Astrocyte (in vitro differentiated cells and primary cell): ENCODE results near the gene KEAP1. TPM values are rescaled to one million over a fixed set of nuclear protein-coding genes. Genes with fewer than 3 reads are reported as not detected.

ENCODE experiments used
- DNase-seq: peaks from one replicate; pipeline ENCODE4 v3.0.0-alpha.2; 2010; ENCODE audit warnings: low read depth
- FAIRE-seq: peaks from 2 replicates; lab custom pipeline; 2011; peaks lifted over from hg19 to GRCh38; lab: Jason Lieb, UNC
- H2AFZ ChIP-seq: 2 replicates; pipeline ENCODE4 v1.6.0; 2012; ENCODE audit warnings: low read depth, low read length, inconsistent platforms
- H3K27ac ChIP-seq: 2 replicates; pipeline ENCODE4 v1.5.1; 2011; ENCODE audit warnings: low read depth, low read length, inconsistent platforms
- H3K27me3 ChIP-seq: 2 replicates; pipeline ENCODE4 v1.6.0; 2011; ENCODE audit warnings: low read length, inconsistent platforms; ENCODE audit not compliant: insufficient read depth
- H3K36me3 ChIP-seq: 2 replicates; pipeline ENCODE4 v1.5.1; 2011; ENCODE audit warnings: low read length, inconsistent platforms; ENCODE audit not compliant: insufficient read depth
- H3K4me1 ChIP-seq: 2 replicates; pipeline ENCODE4 v1.5.1; 2011; ENCODE audit warnings: low read length, inconsistent platforms; ENCODE audit not compliant: insufficient read depth
- H3K4me2 ChIP-seq: 2 replicates; pipeline ENCODE4 v1.6.0; 2012; ENCODE audit warnings: low read length, inconsistent platforms
- H3K4me3 ChIP-seq: 2 replicates; pipeline ENCODE4 v1.5.1; 2011; ENCODE audit warnings: low read depth, mild to moderate bottlenecking, low read length, inconsistent platforms; ENCODE audit not compliant: insufficient read depth
- H3K79me2 ChIP-seq: 2 replicates; pipeline ENCODE4 v1.6.0; 2012; ENCODE audit warnings: mild to moderate bottlenecking, low read length, inconsistent platforms; ENCODE audit not compliant: insufficient read depth
- H3K9ac ChIP-seq: 2 replicates; pipeline ENCODE4 v1.6.0; 2012; ENCODE audit warnings: mild to moderate bottlenecking, low read length, inconsistent platforms
- H3K9me3 ChIP-seq: 2 replicates; pipeline ENCODE4 v1.5.1; 2012; ENCODE audit warnings: low read depth, mild to moderate bottlenecking, low read length, inconsistent platforms; ENCODE audit not compliant: insufficient read depth
- H4K20me1 ChIP-seq: 2 replicates; pipeline ENCODE4 v1.6.0; 2012; ENCODE audit warnings: low read length, inconsistent platforms; ENCODE audit not compliant: insufficient read depth
- H3K27ac Mint-ChIP-seq: one replicate; pipeline ENCODE4 v1.8.0; 2021; ENCODE audit warnings: mild to moderate bottlenecking, mixed read lengths; ENCODE audit not compliant: unreplicated experiment
- H3K27me3 Mint-ChIP-seq: one replicate; pipeline ENCODE4 v1.8.0; 2021; ENCODE audit warnings: low read depth, mixed read lengths; ENCODE audit not compliant: unreplicated experiment
- H3K36me3 Mint-ChIP-seq: one replicate; pipeline ENCODE4 v1.8.0; 2021; ENCODE audit warnings: low read depth, mixed read lengths; ENCODE audit not compliant: unreplicated experiment
- H3K4me1 Mint-ChIP-seq: one replicate; pipeline ENCODE4 v1.8.0; 2021; ENCODE audit warnings: low read depth, mixed read lengths; ENCODE audit not compliant: unreplicated experiment
- H3K4me3 Mint-ChIP-seq: one replicate; pipeline ENCODE4 v1.8.0; 2021; ENCODE audit warnings: mild to moderate bottlenecking, moderate library complexity, mixed read lengths; ENCODE audit not compliant: unreplicated experiment
- H3K9me3 Mint-ChIP-seq: one replicate; pipeline ENCODE4 v1.8.0; 2021; ENCODE audit warnings: mild to moderate bottlenecking, mixed read lengths; ENCODE audit not compliant: unreplicated experiment
- EZH2 ChIP-seq: IDR thresholded peaks from 2 replicates; pipeline ENCODE4 v1.6.1; 2012; ENCODE audit warnings: mild to moderate bottlenecking, low read length, inconsistent platforms; ENCODE audit not compliant: insufficient read depth
- microRNA-seq: library from miRNA; unstranded; fragments of <30 nt; microRNA quantifications from one replicate; pipeline ENCODE4 v1.2.0, GENCODE V29; 2020
- total RNA-seq: library from RNA; stranded (reverse); gene quantifications from 2 replicates; pipeline ENCODE4 v1.2.1, GENCODE V29; 2021
- TF ChIP-seq, protein P1 (sequence below): IDR thresholded peaks from 2 replicates; pipeline ENCODE4 v1.5.1; 2011; ENCODE audit warnings: low read depth, mild to moderate bottlenecking, inconsistent platforms, low read length, moderate library complexity; ENCODE audit not compliant: insufficient read depth

Gene KEAP1
- total RNA-seq, 1 donor from 2014 or later, result 43.6 TPM

DNA sequence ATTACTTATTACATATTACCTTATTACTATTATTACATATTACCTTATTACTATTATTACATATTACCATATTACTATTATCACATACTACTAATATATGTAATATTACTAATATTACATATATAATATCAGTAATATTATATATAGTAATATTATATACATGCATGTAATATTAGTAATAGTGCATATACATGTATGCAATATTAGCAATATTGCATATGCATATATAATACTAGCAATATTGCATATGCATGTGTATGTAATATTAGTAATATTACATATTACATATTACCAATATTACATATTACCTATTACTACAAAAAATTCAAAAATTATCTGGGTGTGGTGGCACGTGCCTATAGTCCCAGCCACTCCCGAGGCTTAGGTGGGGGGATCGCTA lies 60.5 kb downstream of the KEAP1 start:
- peaks cover 8% of the 10 kb centered on the region for H3K27me3 Mint-ChIP-seq
- H2AFZ ChIP-seq, result no peak overlapping the region
- no peaks in the 10 kb centered on the region for H3K4me1 Mint-ChIP-seq
- no peak overlapping the region for H3K27ac Mint-ChIP-seq
- no peak overlapping the region for H3K4me3 Mint-ChIP-seq
- no peak overlapping the region for H3K9ac ChIP-seq
- no peaks in the 10 kb centered on the region for H3K27me3 ChIP-seq
- DNase-seq, result no peak
- FAIRE-seq, result no peak
- no peak overlapping the region for H3K4me3 ChIP-seq
- no peak overlapping the region for H3K4me2 ChIP-seq
- no peaks in the 10 kb centered on the region for H3K4me1 ChIP-seq
- no peak for TF ChIP-seq EZH2
- TF ChIP-seq, protein P1, sequence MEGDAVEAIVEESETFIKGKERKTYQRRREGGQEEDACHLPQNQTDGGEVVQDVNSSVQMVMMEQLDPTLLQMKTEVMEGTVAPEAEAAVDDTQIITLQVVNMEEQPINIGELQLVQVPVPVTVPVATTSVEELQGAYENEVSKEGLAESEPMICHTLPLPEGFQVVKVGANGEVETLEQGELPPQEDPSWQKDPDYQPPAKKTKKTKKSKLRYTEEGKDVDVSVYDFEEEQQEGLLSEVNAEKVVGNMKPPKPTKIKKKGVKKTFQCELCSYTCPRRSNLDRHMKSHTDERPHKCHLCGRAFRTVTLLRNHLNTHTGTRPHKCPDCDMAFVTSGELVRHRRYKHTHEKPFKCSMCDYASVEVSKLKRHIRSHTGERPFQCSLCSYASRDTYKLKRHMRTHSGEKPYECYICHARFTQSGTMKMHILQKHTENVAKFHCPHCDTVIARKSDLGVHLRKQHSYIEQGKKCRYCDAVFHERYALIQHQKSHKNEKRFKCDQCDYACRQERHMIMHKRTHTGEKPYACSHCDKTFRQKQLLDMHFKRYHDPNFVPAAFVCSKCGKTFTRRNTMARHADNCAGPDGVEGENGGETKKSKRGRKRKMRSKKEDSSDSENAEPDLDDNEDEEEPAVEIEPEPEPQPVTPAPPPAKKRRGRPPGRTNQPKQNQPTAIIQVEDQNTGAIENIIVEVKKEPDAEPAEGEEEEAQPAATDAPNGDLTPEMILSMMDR, result no peak
- H3K79me2 ChIP-seq, result no peaks in the 10 kb centered on the region
- no peaks in the 10 kb centered on the region for H3K9me3 Mint-ChIP-seq
- H3K27ac ChIP-seq, result no peak overlapping the region
- no peaks in the 10 kb centered on the region for H4K20me1 ChIP-seq
- no peaks in the 10 kb centered on the region for H3K36me3 ChIP-seq
- H3K9me3 ChIP-seq, result no peaks in the 10 kb centered on the region
- H3K36me3 Mint-ChIP-seq, result peaks cover 1% of the 10 kb centered on the region

GRCh38 chr19:10439588-10439987 lies 63.6 kb downstream of the KEAP1 start:
- Histone ChIP-seq H3K4me2 (no peak overlapping the region), H4K20me1 (no peaks in the 10 kb centered on the region), H3K9me3 (no peaks in the 10 kb centered on the region), H3K4me1 (no peaks in the 10 kb centered on the region), H3K27me3 (no peaks in the 10 kb centered on the region), H3K9ac (no peak overlapping the region), H3K4me3 (no peak overlapping the region), H2AFZ (no peak overlapping the region), H3K36me3 (no peaks in the 10 kb centered on the region), H3K79me2 (no peaks in the 10 kb centered on the region), H3K27ac (no peak overlapping the region)
- TF ChIP-seq, protein P1, result no peak
- Mint-ChIP-seq H3K27ac (no peak overlapping the region), H3K4me1 (no peaks in the 10 kb centered on the region), H3K9me3 (no peaks in the 10 kb centered on the region), H3K4me3 (no peak overlapping the region), H3K36me3 (no peaks in the 10 kb centered on the region), H3K27me3 (peaks cover 3% of the 10 kb centered on the region)
- DNase-seq, result no peak
- no peak for FAIRE-seq

Small RNA genes within 50 kb of the gene (microRNA-seq; reads per million reads assigned to microRNA genes)
- not detected for gene MIR1238

Other genes starting within 250 kb of the KEAP1 start
- 9.3 and 11.0 TPM in 2 replicates for gene ICAM1, start 232.2 kb downstream of the KEAP1 start, total RNA-seq
- 0.20 TPM in 1 of 2 replicates, not detected in the other for gene ICAM4, start 216.4 kb downstream of the KEAP1 start, total RNA-seq
- 0.07 and 0.31 TPM in 2 replicates for gene ICAM5, start 213.4 kb downstream of the KEAP1 start, total RNA-seq
- gene ZGLP1, start 193.5 kb downstream of the KEAP1 start, total RNA-seq, result 2.5 and 3.4 TPM in 2 replicates
- gene FDX2, start 187.3 kb downstream of the KEAP1 start, total RNA-seq, result 18.6 and 24.4 TPM in 2 replicates
- gene RAVER1, start 169.8 kb downstream of the KEAP1 start, total RNA-seq, result 27.5 and 29.6 TPM in 2 replicates
- 10.9 and 12.4 TPM in 2 replicates for gene ICAM3, start 163.7 kb downstream of the KEAP1 start, total RNA-seq
- gene TYK2, start 122.8 kb downstream of the KEAP1 start, total RNA-seq, result 76.5 and 82.7 TPM in 2 replicates
- 240 TPM in 2 replicates for gene CDC37, start 99.8 kb downstream of the KEAP1 start, total RNA-seq
- 3.2 and 3.8 TPM in 2 replicates for gene PDE4A, start 82.8 kb downstream of the KEAP1 start, total RNA-seq
- 1.00 and 1.1 TPM in 2 replicates for gene S1PR5, start 14.1 kb upstream of the KEAP1 start, total RNA-seq
- gene ATG4D, start 40.5 kb upstream of the KEAP1 start, total RNA-seq, result 23.5 and 24.8 TPM in 2 replicates
- gene KRI1, start 62.7 kb upstream of the KEAP1 start, total RNA-seq, result 14.1 and 15.9 TPM in 2 replicates
- 5.4 and 6.1 TPM in 2 replicates for gene CDKN2D, start 65.6 kb upstream of the KEAP1 start, total RNA-seq
- 1.7 and 4.5 TPM in 2 replicates for gene AP1M2, start 84.0 kb upstream of the KEAP1 start, total RNA-seq
- 91.6 and 94.5 TPM in 2 replicates for gene SLC44A2, start 122.2 kb upstream of the KEAP1 start, total RNA-seq
- 228 and 244 TPM in 2 replicates for gene ILF3, start 151.0 kb upstream of the KEAP1 start, total RNA-seq
- gene QTRT1, start 198.1 kb upstream of the KEAP1 start, total RNA-seq, result 27.3 and 27.5 TPM in 2 replicates
- 129 TPM in 2 replicates for gene DNM2, start 214.7 kb upstream of the KEAP1 start, total RNA-seq